GM12873 (cell line): Measurements from ENCODE around the gene GIPC2.

Experiments used
- TF ChIP-seq, protein P1 (sequence below): IDR thresholded peaks from 2 replicates; pipeline ENCODE4 v1.5.1; 2012; ENCODE audit warnings: low read depth, mild to moderate bottlenecking, moderate library complexity, low read length, control low read depth; ENCODE audit not compliant: insufficient read depth; ENCODE audit errors: missing control alignments

Gene GIPC2

GRCh38 chr1:78156805-78157521 lies 111.2 kb downstream of the GIPC2 start:
- TF ChIP-seq, protein P1, sequence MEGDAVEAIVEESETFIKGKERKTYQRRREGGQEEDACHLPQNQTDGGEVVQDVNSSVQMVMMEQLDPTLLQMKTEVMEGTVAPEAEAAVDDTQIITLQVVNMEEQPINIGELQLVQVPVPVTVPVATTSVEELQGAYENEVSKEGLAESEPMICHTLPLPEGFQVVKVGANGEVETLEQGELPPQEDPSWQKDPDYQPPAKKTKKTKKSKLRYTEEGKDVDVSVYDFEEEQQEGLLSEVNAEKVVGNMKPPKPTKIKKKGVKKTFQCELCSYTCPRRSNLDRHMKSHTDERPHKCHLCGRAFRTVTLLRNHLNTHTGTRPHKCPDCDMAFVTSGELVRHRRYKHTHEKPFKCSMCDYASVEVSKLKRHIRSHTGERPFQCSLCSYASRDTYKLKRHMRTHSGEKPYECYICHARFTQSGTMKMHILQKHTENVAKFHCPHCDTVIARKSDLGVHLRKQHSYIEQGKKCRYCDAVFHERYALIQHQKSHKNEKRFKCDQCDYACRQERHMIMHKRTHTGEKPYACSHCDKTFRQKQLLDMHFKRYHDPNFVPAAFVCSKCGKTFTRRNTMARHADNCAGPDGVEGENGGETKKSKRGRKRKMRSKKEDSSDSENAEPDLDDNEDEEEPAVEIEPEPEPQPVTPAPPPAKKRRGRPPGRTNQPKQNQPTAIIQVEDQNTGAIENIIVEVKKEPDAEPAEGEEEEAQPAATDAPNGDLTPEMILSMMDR, result no peak

GRCh38 chr1:78165816-78166215 lies 120.0 kb downstream of the GIPC2 start:
- TF ChIP-seq, protein P1, result no peak

DNA sequence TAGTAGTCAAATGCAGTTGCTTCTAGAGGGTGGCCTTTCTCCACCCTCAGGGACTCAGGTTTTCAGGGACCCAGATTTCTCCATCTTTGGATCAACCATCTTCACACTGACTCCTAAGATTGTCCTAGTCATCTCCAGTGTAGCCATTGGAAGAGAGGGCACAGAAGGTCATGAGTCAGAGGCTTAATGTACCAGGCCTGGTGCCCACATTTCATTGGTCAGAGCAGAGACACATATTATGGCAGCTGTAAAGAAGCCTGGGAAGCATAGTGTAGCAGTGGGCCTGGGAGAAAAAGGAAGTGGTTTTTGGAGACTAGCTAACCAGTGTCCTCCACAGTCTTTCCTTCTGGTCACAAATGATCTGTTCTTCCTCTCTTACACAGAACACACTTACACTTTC lies 122.5 kb downstream of the GIPC2 start:
- TF ChIP-seq, protein P1, result no peak

GRCh38 chr1:78170859-78171258 lies 125.1 kb downstream of the GIPC2 start:
- TF ChIP-seq, protein P1, result no peak

GRCh38 chr1:78171736-78172590 lies 126.2 kb downstream of the GIPC2 start:
- TF ChIP-seq, protein P1, result no peak

DNA sequence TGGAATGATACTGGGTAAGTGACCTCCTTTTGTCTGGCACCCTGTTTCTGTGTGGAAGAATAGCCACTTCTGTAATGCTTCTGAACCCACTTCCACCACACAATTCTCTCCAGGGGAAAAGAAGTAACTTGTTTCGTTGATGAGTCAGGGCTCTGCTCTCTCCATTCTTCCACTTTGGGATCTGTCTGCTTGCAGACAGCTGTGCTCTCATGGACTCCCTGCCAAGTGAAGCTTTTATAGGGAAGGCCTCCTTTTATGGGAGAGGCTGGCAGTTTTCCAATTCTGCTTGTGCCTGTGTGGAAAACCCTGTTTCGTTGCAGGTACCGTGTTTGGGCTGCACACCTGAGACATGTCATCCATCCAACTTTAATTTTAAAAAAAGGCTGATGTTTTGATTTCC lies 130.7 kb downstream of the GIPC2 start:
- TF ChIP-seq, protein P1, result no peak

DNA sequence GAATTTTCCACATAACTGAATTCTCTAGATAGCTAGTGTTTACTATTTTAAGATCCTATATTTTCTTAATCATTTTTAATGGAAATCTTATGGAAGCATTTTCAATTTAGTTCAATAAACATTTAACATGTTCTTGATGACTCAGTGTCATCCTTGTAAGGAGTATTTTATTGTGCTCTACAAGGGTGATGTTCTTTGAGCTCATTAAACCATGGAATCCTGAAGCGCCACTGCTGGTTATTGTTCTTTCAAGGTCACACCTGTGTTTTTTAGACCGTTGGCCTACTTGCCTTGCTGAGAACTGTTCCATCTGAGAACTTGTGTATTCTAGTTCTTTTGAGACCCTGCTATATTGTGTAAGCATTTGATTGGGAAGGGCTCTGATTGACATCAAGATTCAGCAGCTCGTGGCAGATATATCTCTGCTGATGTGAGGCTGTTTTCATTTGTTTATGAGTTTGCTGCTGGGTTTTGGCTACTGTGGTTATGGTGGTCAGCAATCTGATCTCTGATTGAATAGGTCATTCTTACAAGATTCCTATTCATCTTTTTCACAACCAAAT lies 132.0 kb downstream of the GIPC2 start:
- TF ChIP-seq, protein P1, result no peak
